ENCODE data around the gene CYP27C1. TPM values are rescaled to one million over a fixed set of nuclear protein-coding genes. Genes with fewer than 3 reads are reported as not detected.
"Not testable (repeated sequence)": the region's sequence is repeated elsewhere in the genome, so short reads cannot be mapped to it uniquely, and the experiment has no call there.

CYP27C1 gene
- total RNA-seq, 1 donor from 2014 or later = not detected

- DNase-seq (no peak), ATAC-seq (no peak)
- Histone ChIP-seq H3K36me3 (no peaks in the 10 kb centered on the region), H3K9me3 (peaks cover 12% of the 10 kb centered on the region), H3K4me3 (no peak overlapping the region), H3K27ac (no peak overlapping the region), H3K27me3 (ENCODE audit: low read depth) (no peaks in the 10 kb centered on the region), H3K4me1 (no peaks in the 10 kb centered on the region)
- intact Hi-C loops (cut with DNase I) = no loop called here
- no peak for TF ChIP-seq CTCF (IDR thresholded peaks at IDR 0.05)
Measured at GRCh38 chr2:127235082-127235702, 15.1 kb upstream of the CYP27C1 start.

- no peak overlapping the region for H3K27ac ChIP-seq
- no peak overlapping the region for H3K4me3 ChIP-seq
- TF ChIP-seq CTCF (IDR thresholded peaks at IDR 0.05) = no peak
- DNase-seq (no peak), ATAC-seq (peak in 1 of 2 donors; percentile 74)
- no peaks in the 10 kb centered on the region for H3K4me1 ChIP-seq
- intact Hi-C loops (cut with DNase I) = no loop called here
- no peaks in the 10 kb centered on the region for H3K27me3 ChIP-seq (ENCODE audit: low read depth)
- no peaks in the 10 kb centered on the region for H3K36me3 ChIP-seq
- H3K9me3 ChIP-seq = peaks cover 12% of the 10 kb centered on the region
Measured at GRCh38 chr2:127233710-127234109, 13.6 kb upstream of the CYP27C1 start.

GRCh38 chr2:127231130-127231865 is 11.2 kb upstream of the CYP27C1 start:
- no peak for TF ChIP-seq CTCF (IDR thresholded peaks at IDR 0.05)
- intact Hi-C loops (cut with DNase I) = no loop called here
- no peak for ATAC-seq

GRCh38 chr2:127229555-127229954 is 9.5 kb upstream of the CYP27C1 start:
- Histone ChIP-seq H3K27me3 (ENCODE audit: low read depth) (peaks cover 7% of the 10 kb centered on the region), H3K36me3 (no peaks in the 10 kb centered on the region), H3K4me3 (no peak overlapping the region), H3K4me1 (peaks cover 12% of the 10 kb centered on the region), H3K9me3 (no peaks in the 10 kb centered on the region), H3K27ac (no peak overlapping the region)
- intact Hi-C loops (cut with DNase I) = no loop called here
- no peak for TF ChIP-seq CTCF (IDR thresholded peaks at IDR 0.05)
- DNase-seq (no peak), ATAC-seq (no peak)

More at GRCh38 chr2:127231130-127231865, 11.2 kb upstream of the CYP27C1 start:
- Histone ChIP-seq H3K36me3 (no peaks in the 10 kb centered on the region), H3K27me3 (ENCODE audit: low read depth) (no peaks in the 10 kb centered on the region), H3K4me3 (no peak overlapping the region), H3K9me3 (no peaks in the 10 kb centered on the region), H3K27ac (no peak overlapping the region), H3K4me1 (peaks cover 7% of the 10 kb centered on the region)
- no peak for DNase-seq

GRCh38 chr2:127228102-127228501 is 8.0 kb upstream of the CYP27C1 start:
- no peak for ATAC-seq
- intact Hi-C loops (cut with DNase I) = no loop called here
- H3K27ac ChIP-seq = no peak overlapping the region
- no peak for TF ChIP-seq CTCF (IDR thresholded peaks at IDR 0.05)
- H3K9me3 ChIP-seq = no peaks in the 10 kb centered on the region
- DNase-seq = no peak
- H3K36me3 ChIP-seq = no peaks in the 10 kb centered on the region
- no peak overlapping the region for H3K4me3 ChIP-seq
- H3K4me1 ChIP-seq = peaks cover 12% of the 10 kb centered on the region
- H3K27me3 ChIP-seq (ENCODE audit: low read depth) = peaks cover 7% of the 10 kb centered on the region

- ATAC-seq; H3K4me3 ChIP-seq; H3K36me3 ChIP-seq; DNase-seq; H3K9me3 ChIP-seq; intact Hi-C loops (cut with DNase I): not testable (repeated sequence)
- peaks cover 12% of the 10 kb centered on the region for H3K4me1 ChIP-seq
- peak overlapping the region; percentile 41 for H3K27ac ChIP-seq
- H3K27me3 ChIP-seq (ENCODE audit: low read depth) = peaks cover 16% of the 10 kb centered on the region
Measured at GRCh38 chr2:127227264-127227660, 7.2 kb upstream of the CYP27C1 start.

All from lower lobe of right lung (tissue), 2 donors.